Measurements from ENCODE around the gene SLC6A7.

Gene SLC6A7

GRCh38 chr5:150189728-150190502, at the start of gene SLC6A7:
SLC6A7 (plus strand) TSS chr5:150190062; CDS start chr5:150190328, 266 bp downstream.
- DNase-seq (ENCODE audit: low spot score), result no peak

DNA sequence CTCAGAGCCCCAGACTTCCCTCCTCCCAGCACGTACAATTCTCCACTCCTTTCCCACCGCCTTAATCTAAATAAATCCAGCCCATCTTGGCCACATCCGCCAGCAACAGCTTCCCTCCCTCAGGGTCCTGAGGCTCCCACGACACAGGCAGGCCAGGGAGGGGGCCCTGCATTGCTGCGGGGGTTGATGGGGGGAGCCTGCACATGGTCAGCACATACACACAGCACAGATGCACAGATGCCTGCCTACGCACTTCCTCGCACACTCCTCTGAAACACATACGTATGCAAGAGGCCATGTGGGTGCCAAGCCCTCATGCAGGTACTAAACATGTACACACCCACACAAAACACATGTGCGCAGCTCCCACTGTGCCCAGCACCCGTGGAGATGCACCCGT, 49.0 kb upstream of the SLC6A7 start:
- no peak for DNase-seq (ENCODE audit: low spot score)

- DNase-seq (ENCODE audit: low spot score), result peak; percentile 72
Measured at GRCh38 chr5:150141544-150142184, 48.2 kb upstream of the SLC6A7 start.

DNA sequence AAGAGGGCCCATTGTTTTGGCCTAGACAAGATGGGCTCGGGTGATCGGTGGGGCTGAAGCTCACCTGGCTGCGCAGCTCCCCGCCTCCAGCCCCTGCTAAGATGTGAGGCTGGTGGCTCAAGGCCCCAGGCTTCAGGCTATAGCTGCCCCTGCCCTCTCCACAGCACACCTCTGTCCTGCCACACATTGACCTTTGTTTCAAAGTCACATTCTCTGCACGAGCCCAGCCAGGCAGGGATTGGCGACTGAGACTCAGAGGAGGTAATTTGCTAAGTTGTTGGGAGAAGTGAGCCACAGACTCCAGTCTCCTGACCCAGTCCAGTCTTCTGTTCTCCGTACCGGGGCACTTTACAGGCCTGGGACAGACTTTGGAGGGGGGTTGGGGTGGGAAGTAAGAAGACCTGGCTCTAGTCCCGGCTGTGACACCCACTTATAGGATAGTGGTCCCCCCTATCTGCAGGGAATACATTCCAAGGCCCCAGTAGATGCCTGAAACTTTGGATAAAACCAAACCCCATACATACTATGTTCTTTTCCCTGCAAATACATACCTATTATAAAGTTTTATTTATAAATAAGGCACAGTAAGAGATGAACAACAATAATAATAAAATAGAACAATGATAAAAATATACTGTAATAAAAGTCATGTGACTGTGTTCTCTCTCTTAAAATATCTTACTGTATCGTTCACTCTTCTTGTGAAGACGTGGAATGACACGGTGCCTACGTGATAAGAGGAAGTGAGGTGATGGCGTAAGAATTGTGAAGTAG, 47.5 kb upstream of the SLC6A7 start:
- no peak for DNase-seq (ENCODE audit: low spot score)

DNA sequence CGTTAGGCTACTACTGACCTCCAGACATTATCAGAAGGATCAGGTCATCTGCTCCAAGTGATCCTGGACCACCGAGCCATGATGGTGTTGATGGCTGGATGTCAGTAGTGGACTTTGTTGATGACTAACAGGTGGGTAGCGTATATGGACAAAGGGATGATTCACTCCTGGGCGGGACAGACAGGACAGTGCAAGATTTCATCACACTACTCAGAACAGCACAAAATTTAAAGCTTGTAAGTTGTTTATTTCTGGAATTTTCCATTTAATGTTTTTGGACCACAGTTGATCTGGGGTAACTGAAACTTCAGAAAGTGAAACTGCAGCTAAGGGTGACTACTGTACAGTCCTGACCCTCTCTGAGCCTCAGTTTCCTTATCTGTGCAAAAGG, 46.9 kb upstream of the SLC6A7 start:
- peak; percentile 70 for DNase-seq (ENCODE audit: low spot score)

DNA sequence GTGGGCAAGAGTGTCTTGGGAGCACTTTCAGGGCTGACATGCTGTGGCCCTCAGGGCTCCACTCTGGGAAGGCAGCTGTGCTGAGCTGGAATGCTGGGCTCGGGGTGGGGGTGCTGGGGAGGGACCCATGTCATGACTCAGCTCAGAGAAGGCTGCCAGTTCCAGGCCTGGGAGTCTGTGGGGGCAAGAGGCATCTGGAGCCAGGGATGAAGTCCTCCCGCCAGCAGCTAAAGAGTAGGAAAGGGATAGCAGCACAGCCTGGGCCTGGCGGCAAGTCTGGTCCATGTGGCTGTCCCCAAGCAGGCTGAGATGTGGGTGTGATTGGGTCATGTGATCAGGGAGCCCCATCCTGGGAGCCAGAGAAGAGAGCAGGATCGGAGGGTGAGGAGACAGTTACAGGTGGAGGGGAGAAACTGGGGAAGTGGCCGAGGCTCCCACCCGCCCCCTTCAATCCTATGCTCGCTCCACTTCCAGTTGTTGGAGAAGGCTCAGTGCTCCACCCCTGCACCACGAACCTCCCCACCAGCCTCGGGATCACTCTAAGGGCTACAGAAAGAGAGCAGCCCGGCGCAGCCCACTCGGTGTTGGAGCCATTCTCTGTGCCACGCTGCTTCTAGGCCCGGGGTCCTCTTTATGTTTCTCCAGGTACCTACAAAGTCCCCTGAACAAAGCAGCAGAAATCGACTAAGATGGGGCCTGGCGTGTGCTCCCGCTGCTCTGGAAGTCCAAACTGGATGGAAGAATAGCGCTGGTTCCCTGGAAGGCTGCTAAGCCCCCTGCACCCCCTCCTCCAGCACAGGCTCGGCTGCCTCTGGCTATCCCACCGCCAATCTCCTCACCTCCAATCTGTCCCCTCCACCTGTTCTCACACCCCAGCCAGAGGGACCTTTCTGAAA, 46.3 kb upstream of the SLC6A7 start:
- DNase-seq (ENCODE audit: low spot score), result peak; percentile 89

DNA sequence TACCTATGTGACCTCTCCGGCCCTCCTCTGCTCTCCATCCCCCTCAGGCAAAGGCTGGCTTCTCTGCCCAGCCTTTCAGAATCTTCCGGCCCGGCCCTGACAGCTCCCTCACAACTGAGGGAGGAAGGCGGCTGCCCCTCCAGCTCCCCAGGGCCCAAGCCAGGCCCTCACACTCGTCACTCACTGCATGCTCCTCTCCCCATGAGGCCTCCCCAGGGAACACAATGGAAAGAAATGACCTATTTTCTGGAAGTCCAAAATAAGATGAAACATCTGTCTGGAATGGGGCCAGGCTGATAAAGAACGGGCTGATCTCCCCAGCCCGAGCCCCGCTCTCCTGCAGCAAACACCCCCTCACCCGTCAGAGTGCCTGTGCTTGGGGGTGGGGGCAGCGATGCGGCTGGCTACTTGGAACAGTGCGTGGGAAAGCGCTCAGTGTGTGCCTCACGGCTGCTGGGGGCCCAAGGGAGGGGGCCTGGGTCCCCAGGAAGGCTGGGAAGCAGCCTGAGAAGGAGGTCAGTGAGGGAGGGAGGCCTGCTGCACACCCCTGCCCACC, 45.5 kb upstream of the SLC6A7 start:
- DNase-seq (ENCODE audit: low spot score), result no peak

DNA sequence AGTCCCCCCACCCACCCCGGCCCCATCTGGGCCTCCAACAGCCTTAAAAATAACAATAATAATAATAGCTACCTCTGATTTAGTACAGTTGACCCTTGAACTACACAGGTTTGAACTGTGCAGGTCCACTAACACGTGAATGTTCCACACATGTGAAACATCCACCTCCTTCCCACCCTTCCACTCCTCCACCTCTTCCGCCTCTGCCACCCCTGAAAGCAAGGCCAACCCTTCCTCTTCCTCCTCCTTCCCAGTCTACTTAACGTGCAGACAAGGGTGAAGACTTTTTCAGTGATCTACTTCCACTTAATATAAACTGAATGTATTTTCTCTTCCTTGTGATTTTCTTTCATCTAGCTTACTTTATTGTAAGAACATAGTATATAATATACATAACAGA, 45.0 kb upstream of the SLC6A7 start:
- no peak for DNase-seq (ENCODE audit: low spot score)

DNA sequence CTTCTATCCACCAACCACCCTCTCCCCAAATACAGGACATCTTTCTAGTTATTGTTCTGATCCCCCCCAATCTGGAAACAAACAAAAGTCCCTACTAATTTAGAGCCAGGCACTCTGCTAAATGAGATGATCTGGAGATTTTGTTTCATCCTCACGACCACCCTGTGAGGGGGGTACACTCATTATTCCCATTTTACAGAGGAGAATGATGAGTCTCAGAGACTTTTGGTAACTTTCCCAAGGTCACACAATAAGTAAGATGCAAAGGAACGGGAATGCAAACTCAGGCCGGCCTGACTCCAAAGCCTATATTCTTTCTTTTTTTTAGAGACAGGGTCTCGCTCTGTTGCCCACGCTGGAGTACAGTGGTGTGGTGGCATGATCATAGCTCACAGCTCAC, 43.6 kb upstream of the SLC6A7 start:
- no peak for DNase-seq (ENCODE audit: low spot score)

DNA sequence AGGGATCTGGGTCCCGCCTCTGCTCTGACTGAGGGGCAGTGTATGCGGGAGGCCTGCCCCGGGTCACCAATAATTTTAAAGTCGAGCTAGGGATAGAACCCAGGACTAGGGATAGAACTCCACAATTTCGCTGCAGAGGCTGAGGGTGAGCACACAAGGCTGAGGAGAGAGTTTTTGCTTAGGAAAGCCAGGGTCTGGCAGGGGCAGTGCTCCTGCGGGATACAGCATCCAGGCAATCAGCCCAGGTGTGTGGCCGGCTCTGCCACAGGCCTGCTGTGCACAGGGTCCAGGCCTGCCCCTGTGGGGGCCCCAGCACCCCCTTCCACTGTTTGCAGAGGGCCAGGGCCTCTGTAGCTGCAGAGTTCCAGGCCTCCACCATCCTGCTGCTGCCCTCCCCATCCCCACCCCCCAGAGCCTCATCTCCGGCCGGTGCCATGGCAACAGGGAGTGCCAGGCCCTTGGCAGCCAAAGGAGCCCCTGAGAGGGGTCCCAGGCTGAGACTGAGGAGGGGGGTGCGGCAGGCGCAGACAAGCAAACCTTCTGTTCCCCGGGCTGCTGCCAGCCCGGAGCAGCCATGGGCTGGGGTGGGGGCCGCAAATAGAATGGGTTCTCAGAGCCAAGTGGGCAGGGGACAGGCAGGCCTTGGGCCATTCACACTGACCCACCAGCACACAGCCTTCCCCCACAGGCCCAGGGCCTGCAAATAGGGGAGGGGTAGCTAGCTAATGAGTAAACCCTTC, 42.8 kb upstream of the SLC6A7 start:
- no peak for DNase-seq (ENCODE audit: low spot score)

DNA sequence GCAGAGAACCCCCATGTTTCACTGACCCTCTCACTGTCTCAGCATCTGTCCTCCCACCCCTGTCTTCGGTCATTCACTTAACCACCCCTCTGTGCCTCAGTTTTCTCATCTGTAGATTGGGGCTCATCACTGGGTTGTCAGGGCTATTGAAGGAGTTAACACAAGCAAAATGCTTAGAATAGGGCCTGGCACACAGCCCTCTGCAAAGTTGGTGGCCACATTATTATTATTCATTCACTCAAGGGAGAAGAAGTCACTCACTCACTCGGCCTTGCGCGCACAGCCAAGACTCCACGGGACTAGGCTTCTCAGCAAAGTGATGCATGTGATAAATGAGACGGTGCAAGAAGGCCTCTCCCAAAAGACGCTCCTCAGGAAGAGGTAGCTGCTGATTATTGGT, 42.2 kb upstream of the SLC6A7 start:
- DNase-seq (ENCODE audit: low spot score), result no peak

DNA sequence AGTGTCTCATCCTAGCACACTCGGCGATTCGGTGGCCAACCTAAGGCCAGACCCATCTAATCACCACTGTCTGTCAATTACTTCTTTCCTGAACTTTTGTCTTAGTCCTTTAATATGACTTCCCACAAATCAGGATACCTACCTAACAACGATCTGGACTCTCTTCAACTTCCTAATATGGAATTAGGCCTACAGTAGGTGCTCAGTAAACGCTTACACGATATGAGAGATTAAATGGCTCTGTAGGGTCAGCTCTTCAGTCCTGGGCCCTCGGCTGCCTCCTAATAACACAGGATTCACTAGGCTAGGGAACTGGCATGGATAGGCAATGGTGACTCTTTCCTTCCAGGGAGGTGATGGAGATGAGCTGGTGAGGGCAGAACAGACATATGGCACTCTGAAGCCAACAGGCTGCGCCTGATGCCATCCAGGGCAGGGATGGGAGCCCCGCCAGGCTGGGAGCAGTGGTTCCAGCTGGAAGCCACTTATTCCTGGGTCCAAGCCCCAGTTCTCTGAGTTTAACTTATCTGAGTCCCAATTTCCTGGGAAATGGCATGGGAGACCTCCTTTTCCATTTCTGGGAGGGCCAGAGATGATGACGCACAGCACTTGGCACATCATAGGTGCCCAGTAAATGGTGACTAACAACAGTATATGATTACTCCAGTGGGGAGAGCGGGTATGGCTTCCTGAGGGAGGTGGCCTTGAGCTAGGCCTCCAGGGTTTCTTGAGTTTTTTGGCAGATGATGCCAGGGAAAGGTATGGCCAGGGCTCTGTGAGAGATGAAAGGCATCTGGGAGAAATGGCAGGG, 41.5 kb upstream of the SLC6A7 start:
- peak; percentile 71 for DNase-seq (ENCODE audit: low spot score)

GRCh38 chr5:150149618-150150017, 40.2 kb upstream of the SLC6A7 start:
- DNase-seq (ENCODE audit: low spot score), result no peak

GRCh38 chr5:150152636-150153462, 37.0 kb upstream of the SLC6A7 start:
- DNase-seq (ENCODE audit: low spot score), result no peak

- no peak for DNase-seq (ENCODE audit: low spot score)
Measured at GRCh38 chr5:150153483-150153882, 36.4 kb upstream of the SLC6A7 start.

DNA sequence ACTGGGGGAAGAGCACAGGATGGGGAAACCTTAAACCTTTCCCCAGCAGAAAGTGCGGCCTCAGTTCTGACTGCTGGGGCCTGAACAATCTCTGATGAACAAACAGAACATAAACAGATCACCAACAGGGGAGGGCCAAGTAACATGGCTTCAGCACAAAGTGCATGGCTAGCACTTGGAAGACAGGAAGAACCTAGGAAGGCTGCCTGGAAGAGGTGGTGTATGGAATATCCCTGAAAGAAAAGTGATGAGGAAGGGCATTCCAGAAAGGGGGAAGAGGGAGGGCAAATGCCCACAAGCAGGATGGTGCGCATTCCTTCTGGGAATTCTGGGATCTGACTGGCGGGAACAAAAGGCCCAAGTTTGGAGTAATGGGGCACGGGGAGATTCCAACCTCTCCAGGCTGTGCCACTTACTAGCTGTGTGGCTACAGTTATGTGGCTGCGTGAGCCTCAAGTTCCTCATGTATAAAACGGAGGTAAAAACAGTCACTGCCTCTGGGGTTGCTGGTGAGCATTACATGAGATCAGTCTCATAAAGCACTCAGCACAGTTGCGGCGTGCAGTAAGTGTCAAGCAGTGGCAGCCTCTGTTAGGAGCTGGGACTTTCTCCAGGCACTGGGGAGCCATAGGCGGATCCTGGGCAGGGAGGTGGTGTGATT, 35.8 kb upstream of the SLC6A7 start:
- peak; percentile 55 for DNase-seq (ENCODE audit: low spot score)

DNA sequence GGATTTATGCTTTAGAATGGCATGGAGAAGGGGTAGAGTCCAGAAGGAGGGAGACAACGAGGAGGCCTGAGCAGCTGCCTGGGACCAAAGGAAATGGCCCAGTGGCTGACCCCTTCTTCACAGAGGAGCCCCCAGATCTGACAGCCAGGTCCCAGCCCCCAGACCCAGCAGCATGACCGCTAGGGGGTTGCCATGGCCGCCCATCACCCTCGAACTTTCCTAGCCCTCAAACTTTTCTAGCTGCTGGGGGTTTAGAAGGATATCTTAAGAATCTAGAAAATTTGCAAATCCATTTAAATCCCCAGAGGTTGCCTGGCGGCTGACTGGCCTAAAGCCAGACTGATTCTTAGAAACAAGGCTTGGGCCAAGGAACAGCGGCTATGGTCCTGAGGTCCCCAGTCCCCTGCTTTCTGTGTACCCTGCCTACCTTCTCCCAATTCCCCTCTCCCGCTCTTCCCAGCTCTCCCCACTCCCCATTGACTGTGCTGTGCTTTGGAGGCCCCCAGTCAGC, 35.2 kb upstream of the SLC6A7 start:
- no peak for DNase-seq (ENCODE audit: low spot score)

DNA sequence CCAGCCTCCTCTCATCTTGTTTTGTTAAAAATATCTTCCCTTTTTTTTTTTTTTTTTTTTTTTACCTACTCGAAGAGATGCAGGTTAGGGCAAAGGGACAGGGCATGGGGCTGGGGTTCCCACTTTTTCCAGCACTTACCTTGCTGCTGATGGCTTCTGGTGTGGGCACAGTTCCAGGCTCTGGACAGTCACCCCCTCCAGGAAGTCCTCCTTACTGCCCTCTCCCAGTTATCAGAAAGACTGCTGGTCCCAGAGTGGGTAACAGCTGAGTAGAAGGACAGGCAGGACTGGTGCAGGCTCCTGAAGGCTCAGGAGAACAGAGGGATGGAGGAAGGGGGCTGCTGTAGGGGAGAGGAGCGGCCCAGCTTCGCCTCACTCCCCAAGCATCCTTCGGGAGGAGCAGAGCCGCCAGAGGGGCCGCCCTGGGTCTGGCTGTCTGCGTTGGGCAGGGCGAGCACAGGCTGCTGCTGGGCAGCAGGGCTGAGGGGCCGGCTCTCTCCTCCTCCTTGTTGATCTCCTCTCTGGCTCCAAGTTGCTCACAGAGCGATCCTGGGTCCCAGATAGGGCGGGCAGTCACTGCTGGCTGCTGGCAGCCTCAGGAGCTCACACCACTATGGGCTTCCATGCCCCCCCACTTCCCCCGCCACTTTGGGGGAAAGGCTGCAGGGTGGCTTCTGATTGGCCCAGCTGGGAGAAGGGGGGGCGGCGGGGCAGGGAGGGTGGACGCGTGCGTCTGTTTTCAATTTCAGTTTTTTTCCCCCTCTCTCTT, 34.4 kb upstream of the SLC6A7 start, which contains the start of gene PDGFRB:
PDGFRB (minus strand) TSS at position 588 of the 769 bp plus-strand sequence. CDS start 18,798 bp downstream, outside the sequence.
- DNase-seq (ENCODE audit: low spot score), result peak; percentile 94
